GM12872 (cell line): Measurements from ENCODE around the gene KIAA0040.

Source experiments
- CTCF ChIP-seq: IDR thresholded peaks from 3 replicates; pipeline ENCODE4 v1.5.1; 2011; ENCODE audit warnings: low read depth, mild to moderate bottlenecking, low read length, moderate library complexity; ENCODE audit not compliant: insufficient read depth

The KIAA0040 gene

GRCh38 chr1:175178056-175178455 is 14.5 kb downstream of the KIAA0040 start:
- no peak for TF ChIP-seq CTCF

GRCh38 chr1:175176246-175176645 is 16.3 kb downstream of the KIAA0040 start:
- no peak for TF ChIP-seq CTCF

GRCh38 chr1:175174309-175175102 is 18.1 kb downstream of the KIAA0040 start:
- TF ChIP-seq CTCF = no peak

GRCh38 chr1:175173531-175173930 is 19.0 kb downstream of the KIAA0040 start:
- TF ChIP-seq CTCF = no peak

GRCh38 chr1:175172503-175172902 is 20.1 kb downstream of the KIAA0040 start:
- TF ChIP-seq CTCF = no peak

- no peak for TF ChIP-seq CTCF
Measured at GRCh38 chr1:175171036-175171913, 21.3 kb downstream of the KIAA0040 start.

GRCh38 chr1:175169286-175170018 is 23.1 kb downstream of the KIAA0040 start:
- TF ChIP-seq CTCF = no peak
